Neural progenitor cell (in vitro differentiated cells): Measurements from ENCODE around the gene CDH13. TPM values are rescaled to one million over a fixed set of nuclear protein-coding genes. Genes with fewer than 3 reads are reported as not detected.

Experiments
- DNase-seq: peaks from one replicate; pipeline ENCODE4 v3.0.0-alpha.2; 2016; ENCODE audit warnings: low spot score
- H2AFZ ChIP-seq: fragments of 200-600 bp; sonication (generic); replicated peaks from 2 replicates; pipeline ENCODE4 v1.6.1; 2016; ENCODE audit warnings: antibody characterized with exemption
- H3F3A ChIP-seq: fragments of 200-600 bp; sonication (generic); 2 replicates; pipeline ENCODE4 v1.6.1; 2016; ENCODE audit warnings: antibody characterized with exemption, low read depth
- H3K27ac ChIP-seq: fragments of 200-600 bp; sonication (generic); 2 replicates; pipeline ENCODE4 v1.5.1; 2016; ENCODE audit warnings: mild to moderate bottlenecking
- H3K27me3 ChIP-seq: fragments of 200-600 bp; sonication (generic); 2 replicates; pipeline ENCODE4 v1.6.1; 2016; ENCODE audit warnings: mild to moderate bottlenecking, moderate library complexity
- H3K36me3 ChIP-seq: fragments of 200-600 bp; sonication (generic); 2 replicates; pipeline ENCODE4 v1.5.1; 2016
- H3K4me1 ChIP-seq: fragments of 200-600 bp; sonication (generic); 2 replicates; pipeline ENCODE4 v1.6.1; 2016; ENCODE audit warnings: mixed run types
- H3K4me2 ChIP-seq: fragments of 200-600 bp; sonication (generic); 2 replicates; pipeline ENCODE4 v1.6.1; 2016
- H3K4me3 ChIP-seq: fragments of 200-600 bp; sonication (generic); 2 replicates; pipeline ENCODE4 v1.5.1; 2016
- H3K79me2 ChIP-seq: fragments of 200-600 bp; sonication (generic); 2 replicates; pipeline ENCODE4 v1.6.1; 2016; ENCODE audit warnings: low read depth
- H3K9ac ChIP-seq: fragments of 200-600 bp; sonication (generic); 2 replicates; pipeline ENCODE4 v1.6.1; 2016
- H3K9me3 ChIP-seq: fragments of 200-600 bp; sonication (generic); 2 replicates; pipeline ENCODE4 v1.5.1; 2016; ENCODE audit warnings: low read depth
- H4K20me1 ChIP-seq: fragments of 200-600 bp; sonication (generic); 2 replicates; pipeline ENCODE4 v1.6.1; 2016; ENCODE audit warnings: low read depth
- H3K27ac Mint-ChIP-seq: 3 replicates; pipeline ENCODE4 v1.8.0; 2021; ENCODE audit warnings: mixed read lengths
- H3K27me3 Mint-ChIP-seq: 2 replicates; pipeline ENCODE4 v1.8.0; 2022; ENCODE audit warnings: low read depth, mild to moderate bottlenecking, inconsistent platforms, moderate library complexity, mixed read lengths; ENCODE audit not compliant: insufficient read depth
- H3K36me3 Mint-ChIP-seq: 3 replicates; pipeline ENCODE4 v1.8.0; 2021; ENCODE audit warnings: mixed read lengths
- H3K4me1 Mint-ChIP-seq: 3 replicates; pipeline ENCODE4 v1.8.0; 2021; ENCODE audit warnings: mixed read lengths
- H3K4me3 Mint-ChIP-seq: 3 replicates; pipeline ENCODE4 v1.8.0; 2021; ENCODE audit warnings: mild to moderate bottlenecking, moderate library complexity, mixed read lengths
- H3K9me3 Mint-ChIP-seq: 3 replicates; pipeline ENCODE4 v1.8.0; 2020; ENCODE audit warnings: mixed read lengths
- EZH2 ChIP-seq: fragments of 200-600 bp; sonication (generic); IDR thresholded peaks from 2 replicates; pipeline ENCODE4 v1.6.1; 2017; ENCODE audit warnings: antibody characterized with exemption, mild to moderate bottlenecking, moderate library complexity
- EZH2phosphoT487 ChIP-seq: fragments of 200-600 bp; sonication (generic); IDR thresholded peaks from 2 replicates; pipeline ENCODE4 v1.6.1; 2017; ENCODE audit warnings: antibody characterized with exemption
- total RNA-seq: library from RNA; depleted of rRNA; stranded (reverse); fragments of >200 nt; gene quantifications from 2 replicates; pipeline ENCODE4 v1.2.3, GENCODE V29; 2015; ENCODE audit warnings: low replicate concordance
- TF ChIP-seq, protein P1 (sequence below): fragments of 200-600 bp; sonication (generic); IDR thresholded peaks from 2 replicates; pipeline ENCODE4 v1.5.1; 2017; ENCODE audit warnings: antibody characterized with exemption, mild to moderate bottlenecking

CDH13 gene
- total RNA-seq, 1 donor from 2014 or later = 3.0 TPM

DNA sequence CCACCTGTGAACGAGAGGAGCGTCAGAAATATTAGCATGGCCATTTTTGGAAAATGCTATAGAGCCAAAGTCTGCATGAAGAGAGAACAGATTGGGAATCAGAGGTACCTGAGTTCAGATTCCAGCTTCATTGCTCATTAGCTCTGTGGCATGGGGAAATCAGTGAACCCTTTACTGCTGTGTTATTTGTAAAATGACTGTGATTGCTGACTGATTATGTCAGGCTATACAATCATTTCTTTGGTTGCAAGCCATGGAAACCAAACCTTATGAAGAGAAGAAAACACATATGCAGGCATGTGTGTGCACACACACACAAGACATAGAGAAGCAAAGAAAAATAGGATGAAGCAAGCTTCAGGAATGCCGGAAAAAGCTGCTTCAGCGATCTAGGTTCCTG is 1079.6 kb downstream of the CDH13 start:
- Mint-ChIP-seq H3K9me3 (no peaks in the 10 kb centered on the region), H3K27ac (no peak overlapping the region), H3K4me1 (no peaks in the 10 kb centered on the region), H3K4me3 (no peak overlapping the region), H3K36me3 (no peaks in the 10 kb centered on the region), H3K27me3 (peaks cover 2% of the 10 kb centered on the region)
- DNase-seq = no peak
- H3K4me3 ChIP-seq = no peak overlapping the region
- no peaks in the 10 kb centered on the region for H3K36me3 ChIP-seq
- TF ChIP-seq EZH2phosphoT487 (no peak), EZH2 (no peak)
- TF ChIP-seq, protein P1, sequence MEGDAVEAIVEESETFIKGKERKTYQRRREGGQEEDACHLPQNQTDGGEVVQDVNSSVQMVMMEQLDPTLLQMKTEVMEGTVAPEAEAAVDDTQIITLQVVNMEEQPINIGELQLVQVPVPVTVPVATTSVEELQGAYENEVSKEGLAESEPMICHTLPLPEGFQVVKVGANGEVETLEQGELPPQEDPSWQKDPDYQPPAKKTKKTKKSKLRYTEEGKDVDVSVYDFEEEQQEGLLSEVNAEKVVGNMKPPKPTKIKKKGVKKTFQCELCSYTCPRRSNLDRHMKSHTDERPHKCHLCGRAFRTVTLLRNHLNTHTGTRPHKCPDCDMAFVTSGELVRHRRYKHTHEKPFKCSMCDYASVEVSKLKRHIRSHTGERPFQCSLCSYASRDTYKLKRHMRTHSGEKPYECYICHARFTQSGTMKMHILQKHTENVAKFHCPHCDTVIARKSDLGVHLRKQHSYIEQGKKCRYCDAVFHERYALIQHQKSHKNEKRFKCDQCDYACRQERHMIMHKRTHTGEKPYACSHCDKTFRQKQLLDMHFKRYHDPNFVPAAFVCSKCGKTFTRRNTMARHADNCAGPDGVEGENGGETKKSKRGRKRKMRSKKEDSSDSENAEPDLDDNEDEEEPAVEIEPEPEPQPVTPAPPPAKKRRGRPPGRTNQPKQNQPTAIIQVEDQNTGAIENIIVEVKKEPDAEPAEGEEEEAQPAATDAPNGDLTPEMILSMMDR = no peak
- H3K27ac ChIP-seq = no peak overlapping the region
- H3K4me1 ChIP-seq = no peaks in the 10 kb centered on the region
- H3F3A ChIP-seq = no peaks in the 10 kb centered on the region
- H3K79me2 ChIP-seq = no peaks in the 10 kb centered on the region
- H3K27me3 ChIP-seq = no peaks in the 10 kb centered on the region
- no peaks in the 10 kb centered on the region for H4K20me1 ChIP-seq
- H2AFZ ChIP-seq = no peak overlapping the region
- H3K4me2 ChIP-seq = no peak overlapping the region
- no peak overlapping the region for H3K9ac ChIP-seq
- H3K9me3 ChIP-seq = no peaks in the 10 kb centered on the region

DNA sequence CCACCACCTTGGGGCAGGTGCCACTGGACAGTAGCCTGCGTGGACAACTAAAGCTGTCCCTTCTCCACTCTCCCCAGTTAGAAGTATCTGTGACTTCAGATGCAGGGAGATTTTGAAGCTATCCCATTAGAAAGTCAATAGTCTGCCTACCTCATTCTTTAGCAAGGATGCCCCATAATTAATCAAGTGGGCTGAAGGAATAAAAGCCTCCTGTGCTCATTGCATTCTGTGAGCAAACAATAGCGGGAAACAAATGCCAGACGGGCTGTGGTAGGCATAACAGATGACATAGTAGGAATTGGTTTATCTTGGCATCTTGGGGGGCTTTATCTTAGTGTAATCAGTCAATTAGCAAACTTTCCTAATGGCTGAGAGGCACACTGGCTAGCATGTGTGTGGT is 1084.3 kb downstream of the CDH13 start:
- no peak overlapping the region for H2AFZ ChIP-seq
- no peaks in the 10 kb centered on the region for H3F3A ChIP-seq
- H3K36me3 ChIP-seq = no peaks in the 10 kb centered on the region
- no peaks in the 10 kb centered on the region for H3K9me3 ChIP-seq
- no peaks in the 10 kb centered on the region for H3K4me1 ChIP-seq
- TF ChIP-seq EZH2phosphoT487 = no peak
- TF ChIP-seq, protein P1 = no peak
- no peak for TF ChIP-seq EZH2
- H3K4me3 ChIP-seq = no peak overlapping the region
- H3K36me3 Mint-ChIP-seq = no peaks in the 10 kb centered on the region
- no peaks in the 10 kb centered on the region for H4K20me1 ChIP-seq
- no peaks in the 10 kb centered on the region for H3K27me3 ChIP-seq
- no peak overlapping the region for H3K4me2 ChIP-seq
- H3K9me3 Mint-ChIP-seq = no peaks in the 10 kb centered on the region
- H3K79me2 ChIP-seq = no peaks in the 10 kb centered on the region
- H3K4me3 Mint-ChIP-seq = no peak overlapping the region
- H3K27ac ChIP-seq = no peak overlapping the region
- no peak overlapping the region for H3K27ac Mint-ChIP-seq
- no peak overlapping the region for H3K9ac ChIP-seq
- peaks cover 7% of the 10 kb centered on the region for H3K27me3 Mint-ChIP-seq
- H3K4me1 Mint-ChIP-seq = no peaks in the 10 kb centered on the region
- no peak for DNase-seq

DNA sequence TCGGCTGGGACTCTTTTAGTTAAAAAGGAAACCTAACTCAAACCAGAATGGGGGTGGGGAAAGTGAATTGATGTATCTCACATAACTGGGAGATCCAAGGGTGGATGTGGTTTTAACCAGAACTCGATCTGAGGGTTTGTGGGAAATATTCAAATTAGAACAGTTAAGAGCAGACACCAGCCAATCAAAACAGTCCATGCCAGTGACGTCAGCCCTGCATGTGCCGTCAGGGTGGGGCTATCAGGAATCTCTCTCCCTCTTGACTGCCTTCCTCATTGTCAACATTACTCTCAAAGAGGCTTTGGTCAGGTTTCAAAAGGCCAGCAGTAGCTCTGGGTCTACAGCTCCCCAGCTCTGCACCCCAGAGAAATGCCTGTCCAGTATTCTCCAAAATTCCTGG is 1086.8 kb downstream of the CDH13 start:
- Mint-ChIP-seq H3K27ac (no peak overlapping the region), H3K36me3 (no peaks in the 10 kb centered on the region), H3K27me3 (peaks cover 8% of the 10 kb centered on the region), H3K4me1 (peaks cover 12% of the 10 kb centered on the region), H3K9me3 (no peaks in the 10 kb centered on the region), H3K4me3 (no peak overlapping the region)
- H3K4me2 ChIP-seq = no peak overlapping the region
- H2AFZ ChIP-seq = no peak overlapping the region
- no peaks in the 10 kb centered on the region for H3K27me3 ChIP-seq
- H3K9me3 ChIP-seq = no peaks in the 10 kb centered on the region
- H3K27ac ChIP-seq = no peak overlapping the region
- no peak for DNase-seq
- H4K20me1 ChIP-seq = no peaks in the 10 kb centered on the region
- H3K36me3 ChIP-seq = no peaks in the 10 kb centered on the region
- H3F3A ChIP-seq = no peaks in the 10 kb centered on the region
- no peaks in the 10 kb centered on the region for H3K4me1 ChIP-seq
- no peak overlapping the region for H3K4me3 ChIP-seq
- TF ChIP-seq, protein P1 = no peak
- TF ChIP-seq EZH2 (no peak), EZH2phosphoT487 (no peak)
- H3K79me2 ChIP-seq = no peaks in the 10 kb centered on the region
- no peak overlapping the region for H3K9ac ChIP-seq

DNA sequence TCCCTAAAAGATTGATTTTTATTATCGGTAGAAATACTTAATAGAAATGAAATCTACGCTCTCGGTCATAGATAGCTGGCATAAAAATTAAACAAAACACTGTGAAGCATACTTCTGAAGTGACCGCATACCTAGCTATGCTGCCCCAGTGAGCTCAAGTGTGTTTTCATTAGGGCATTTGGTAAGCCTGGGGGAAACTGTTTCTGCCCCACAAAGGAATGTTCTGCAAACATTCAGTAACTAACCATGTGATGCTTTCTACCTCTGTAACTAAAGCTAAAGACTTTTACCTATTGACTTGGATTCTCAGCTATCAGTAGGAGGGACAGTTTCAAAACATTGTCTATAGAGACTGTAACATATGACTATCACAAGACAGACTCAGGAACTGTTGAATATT is 1087.5 kb downstream of the CDH13 start:
- no peak overlapping the region for H3K4me3 Mint-ChIP-seq
- no peaks in the 10 kb centered on the region for H3K27me3 ChIP-seq
- H4K20me1 ChIP-seq = no peaks in the 10 kb centered on the region
- TF ChIP-seq, protein P1 = no peak
- TF ChIP-seq EZH2 (no peak), EZH2phosphoT487 (no peak)
- H3K9me3 Mint-ChIP-seq = no peaks in the 10 kb centered on the region
- H3K27ac Mint-ChIP-seq = no peak overlapping the region
- H3K27me3 Mint-ChIP-seq = peaks cover 10% of the 10 kb centered on the region
- H3F3A ChIP-seq = no peaks in the 10 kb centered on the region
- no peaks in the 10 kb centered on the region for H3K4me1 ChIP-seq
- no peaks in the 10 kb centered on the region for H3K36me3 Mint-ChIP-seq
- H3K79me2 ChIP-seq = no peaks in the 10 kb centered on the region
- no peak overlapping the region for H3K27ac ChIP-seq
- H3K9me3 ChIP-seq = no peaks in the 10 kb centered on the region
- H3K9ac ChIP-seq = no peak overlapping the region
- H3K4me2 ChIP-seq = no peak overlapping the region
- H2AFZ ChIP-seq = no peak overlapping the region
- H3K36me3 ChIP-seq = no peaks in the 10 kb centered on the region
- peaks cover 12% of the 10 kb centered on the region for H3K4me1 Mint-ChIP-seq
- H3K4me3 ChIP-seq = no peak overlapping the region
- DNase-seq = no peak
